ENCODE measurements around the gene P2RX1.
A peak's percentile ranks its signal among the peaks of the same experiment; 100 is the strongest.

Gene P2RX1

GRCh38 chr17:3943240-3943891, 27.1 kb upstream of the P2RX1 start:
- Histone ChIP-seq H2BK120ac (ENCODE audit: low read depth, low read length) (no peak overlapping the region), H3K36me3 (replicated peaks in 1 of 2; ENCODE audit: control insufficient read depth in 2 of 2, insufficient read depth in 2 of 2, low read length in 2 of 2) (no peaks in the 10 kb centered on the region), H3K4me3 (ENCODE audit: low read length in 2 of 2) (no peak overlapping the region), H3K79me1 (ENCODE audit: low read depth, low read length) (no peaks in the 10 kb centered on the region), H3K27ac (replicated peaks; ENCODE audit: low read length) (no peak overlapping the region), H2BK12ac (ENCODE audit: low read length) (no peak overlapping the region), H3K4me1 (ENCODE audit: control insufficient read depth in 2 of 2, insufficient read depth in 1 of 2, low read depth in 1 of 2, low read length in 2 of 2) (peaks cover 0 to 9% of the 10 kb centered on the region in 2 donors), H2BK5ac (ENCODE audit: low read length) (no peak overlapping the region), H2AK5ac (ENCODE audit: low read depth, low read length) (peak overlapping the region; percentile 24), H2AFZ (ENCODE audit: low read length) (no peak overlapping the region), H3K9ac (ENCODE audit: low read depth, low read length, poor library complexity) (no peak overlapping the region), H3K14ac (ENCODE audit: low read length) (no peak overlapping the region), H4K8ac (ENCODE audit: low read depth, low read length) (no peak overlapping the region), H3K4me2 (ENCODE audit: insufficient read depth, low read length, poor library complexity, severe bottlenecking) (no peak overlapping the region), H4K91ac (ENCODE audit: low read depth, low read length, poor library complexity) (no peak overlapping the region), H2BK15ac (ENCODE audit: low read length) (peak overlapping the region; percentile 34), H3K4ac (ENCODE audit: low read length) (no peak overlapping the region), H3K27me3 (ENCODE audit: control insufficient read depth in 3 of 3, insufficient read depth in 3 of 3, low read depth in 1 of 3, low read length in 3 of 3) (peaks cover 0 to 34% (median 5%) of the 10 kb centered on the region in 3 experiments), H3K23ac (ENCODE audit: low read depth, low read length, poor library complexity) (no peak overlapping the region), H3K18ac (ENCODE audit: low read length) (no peak overlapping the region), H3K9me3 (replicated peaks in 1 of 2; ENCODE audit: control insufficient read depth in 2 of 2, insufficient read depth in 1 of 2, low read depth in 1 of 2, low read length in 2 of 2) (no peaks in the 10 kb centered on the region)
- no CpG with 5 or more reads among the region's 23 CpGs for WGBS, 2 donors (ENCODE audit: extremely low coverage in 2 of 2, insufficient read length in 2 of 2, insufficient replicate concordance in 1 of 2)
- DNase-seq (ENCODE audit: low spot score) = no peak

DNA sequence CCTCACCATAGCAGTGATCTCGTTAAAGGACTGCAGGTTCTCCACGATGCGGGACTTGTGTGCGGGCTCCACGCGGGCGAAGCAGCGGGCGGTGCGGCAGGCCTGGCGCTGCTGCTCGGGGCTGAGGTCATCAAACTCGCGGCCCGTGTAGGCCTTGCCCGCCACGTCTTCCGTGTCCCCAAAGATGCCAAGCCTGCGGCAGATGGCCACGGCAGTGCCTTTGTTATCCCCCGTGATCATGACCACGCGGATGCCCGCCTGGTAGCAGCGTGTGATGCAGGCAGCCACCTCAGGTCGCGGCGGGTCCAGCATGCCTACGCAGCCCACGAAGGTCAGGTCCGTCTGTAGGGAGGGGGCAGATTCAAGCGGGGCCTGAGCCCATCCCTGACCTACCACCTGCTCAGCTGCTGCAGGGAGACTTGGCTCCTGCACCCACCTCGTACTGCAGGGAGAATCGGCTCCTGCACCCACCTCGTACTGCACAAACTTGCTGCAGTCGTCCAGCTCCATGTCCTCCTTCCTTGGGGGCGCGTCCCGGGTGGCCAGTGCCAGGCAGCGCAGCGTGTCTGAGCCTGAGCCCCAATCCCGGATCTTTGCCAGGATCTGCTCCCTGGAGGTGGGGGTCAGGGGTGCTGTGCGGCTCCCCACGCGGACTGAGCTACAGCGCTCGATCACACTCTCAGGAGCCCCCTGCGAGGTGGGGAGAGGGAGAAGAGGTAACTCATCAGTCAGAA, 24.9 kb upstream of the P2RX1 start:
- WGBS, 2 donors (ENCODE audit: extremely low coverage in 2 of 2, insufficient read length in 2 of 2, insufficient replicate concordance in 1 of 2) = no CpG with 5 or more reads among the region's 48 CpGs
- Histone ChIP-seq H3K4me1 (ENCODE audit: control insufficient read depth in 2 of 2, insufficient read depth in 1 of 2, low read depth in 1 of 2, low read length in 2 of 2) (peaks cover 0 to 9% of the 10 kb centered on the region in 2 donors), H3K27ac (replicated peaks; ENCODE audit: low read length) (no peak overlapping the region), H3K14ac (ENCODE audit: low read length) (no peak overlapping the region), H3K4me2 (ENCODE audit: insufficient read depth, low read length, poor library complexity, severe bottlenecking) (no peak overlapping the region), H3K4ac (ENCODE audit: low read length) (no peak overlapping the region), H4K8ac (ENCODE audit: low read depth, low read length) (no peak overlapping the region), H2BK120ac (ENCODE audit: low read depth, low read length) (no peak overlapping the region), H2AFZ (ENCODE audit: low read length) (no peak overlapping the region), H2BK15ac (ENCODE audit: low read length) (no peak overlapping the region), H3K4me3 (ENCODE audit: low read length in 2 of 2) (no peak overlapping the region), H2AK5ac (ENCODE audit: low read depth, low read length) (peak overlapping the region; percentile 89), H3K9ac (ENCODE audit: low read depth, low read length, poor library complexity) (peak overlapping the region; percentile 15), H3K36me3 (replicated peaks in 1 of 2; ENCODE audit: control insufficient read depth in 2 of 2, insufficient read depth in 2 of 2, low read length in 2 of 2) (no peaks in the 10 kb centered on the region), H4K91ac (ENCODE audit: low read depth, low read length, poor library complexity) (no peak overlapping the region), H3K27me3 (ENCODE audit: control insufficient read depth in 3 of 3, insufficient read depth in 3 of 3, low read depth in 1 of 3, low read length in 3 of 3) (peaks cover 0 to 29% (median 5%) of the 10 kb centered on the region in 3 experiments), H2BK5ac (ENCODE audit: low read length) (no peak overlapping the region), H2BK12ac (ENCODE audit: low read length) (peak overlapping the region; percentile 94), H3K23ac (ENCODE audit: low read depth, low read length, poor library complexity) (peak overlapping the region; percentile 90), H3K9me3 (replicated peaks in 1 of 2; ENCODE audit: control insufficient read depth in 2 of 2, insufficient read depth in 1 of 2, low read depth in 1 of 2, low read length in 2 of 2) (no peaks in the 10 kb centered on the region), H3K79me1 (ENCODE audit: low read depth, low read length) (no peaks in the 10 kb centered on the region), H3K18ac (ENCODE audit: low read length) (peak overlapping the region; percentile 67)
- no peak for DNase-seq (ENCODE audit: low spot score)

DNA sequence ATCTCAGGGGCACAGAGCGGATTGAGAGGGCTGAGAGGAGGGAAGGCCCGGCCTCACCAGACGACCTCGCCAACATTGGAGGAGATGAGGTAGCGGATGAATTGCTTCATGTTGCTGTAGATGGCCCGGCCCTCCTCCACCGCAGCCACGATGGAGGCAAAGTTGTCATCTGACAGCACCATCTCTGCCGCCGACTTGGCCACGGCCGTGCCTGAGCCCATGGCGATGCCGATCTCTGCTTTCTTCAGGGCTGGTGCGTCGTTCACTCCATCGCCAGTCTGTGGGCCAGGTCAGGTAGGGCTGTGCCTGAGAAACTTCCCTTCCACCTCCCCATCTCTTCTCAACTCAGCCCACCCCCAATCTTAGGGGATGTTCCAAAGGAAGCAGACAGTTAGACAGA, 21.1 kb upstream of the P2RX1 start:
- no CpG with 5 or more reads among the region's 17 CpGs for WGBS, 2 donors (ENCODE audit: extremely low coverage in 2 of 2, insufficient read length in 2 of 2, insufficient replicate concordance in 1 of 2)
- no peak for DNase-seq (ENCODE audit: low spot score)

GRCh38 chr17:3935825-3936355, 19.6 kb upstream of the P2RX1 start:
- H4K8ac ChIP-seq (ENCODE audit: low read depth, low read length) = no peak overlapping the region
- no peak overlapping the region for H3K27ac ChIP-seq (replicated peaks; ENCODE audit: low read length)
- H2AFZ ChIP-seq (ENCODE audit: low read length) = no peak overlapping the region
- H4K91ac ChIP-seq (ENCODE audit: low read depth, low read length, poor library complexity) = no peak overlapping the region
- peak overlapping the region; percentile 71 for H2BK5ac ChIP-seq (ENCODE audit: low read length)
- H3K9ac ChIP-seq (ENCODE audit: low read depth, low read length, poor library complexity) = no peak overlapping the region
- no CpG with 5 or more reads among the region's 9 CpGs for WGBS, 2 donors (ENCODE audit: extremely low coverage in 2 of 2, insufficient read length in 2 of 2, insufficient replicate concordance in 1 of 2)
- H3K9me3 ChIP-seq (replicated peaks in 1 of 2; ENCODE audit: control insufficient read depth in 2 of 2, insufficient read depth in 1 of 2, low read depth in 1 of 2, low read length in 2 of 2) = peaks cover 0 to 1% of the 10 kb centered on the region in 2 donors
- H3K36me3 ChIP-seq (replicated peaks in 1 of 2; ENCODE audit: control insufficient read depth in 2 of 2, insufficient read depth in 2 of 2, low read length in 2 of 2) = no peaks in the 10 kb centered on the region
- DNase-seq (ENCODE audit: low spot score) = no peak
- H3K4me1 ChIP-seq (ENCODE audit: control insufficient read depth in 2 of 2, insufficient read depth in 1 of 2, low read depth in 1 of 2, low read length in 2 of 2) = peaks cover 0 to 2% of the 10 kb centered on the region in 2 donors
- H3K23ac ChIP-seq (ENCODE audit: low read depth, low read length, poor library complexity) = no peak overlapping the region
- peak overlapping the region; percentile 61 for H2AK5ac ChIP-seq (ENCODE audit: low read depth, low read length)
- no peak overlapping the region for H3K14ac ChIP-seq (ENCODE audit: low read length)
- no peak overlapping the region for H3K18ac ChIP-seq (ENCODE audit: low read length)
- no peak overlapping the region for H3K4ac ChIP-seq (ENCODE audit: low read length)
- H2BK15ac ChIP-seq (ENCODE audit: low read length) = peak overlapping the region; percentile 33
- no peak overlapping the region for H3K4me2 ChIP-seq (ENCODE audit: insufficient read depth, low read length, poor library complexity, severe bottlenecking)
- no peak overlapping the region for H2BK120ac ChIP-seq (ENCODE audit: low read depth, low read length)
- no peaks in the 10 kb centered on the region for H3K79me1 ChIP-seq (ENCODE audit: low read depth, low read length)
- no peaks in the 10 kb centered on the region for H3K27me3 ChIP-seq (ENCODE audit: control insufficient read depth in 3 of 3, insufficient read depth in 3 of 3, low read depth in 1 of 3, low read length in 3 of 3)
- H2BK12ac ChIP-seq (ENCODE audit: low read length) = no peak overlapping the region
- no peak overlapping the region for H3K4me3 ChIP-seq (ENCODE audit: low read length in 2 of 2)

More for the DNA sequence above, 21.1 kb upstream of the P2RX1 start:
- Histone ChIP-seq H3K9me3 (replicated peaks in 1 of 2; ENCODE audit: control insufficient read depth in 2 of 2, insufficient read depth in 1 of 2, low read depth in 1 of 2, low read length in 2 of 2) (no peaks in the 10 kb centered on the region), H3K4me2 (ENCODE audit: insufficient read depth, low read length, poor library complexity, severe bottlenecking) (no peak overlapping the region), H3K4me1 (ENCODE audit: control insufficient read depth in 2 of 2, insufficient read depth in 1 of 2, low read depth in 1 of 2, low read length in 2 of 2) (peaks cover 0 to 2% of the 10 kb centered on the region in 2 donors), H3K23ac (ENCODE audit: low read depth, low read length, poor library complexity) (peak overlapping the region; percentile 25), H3K36me3 (replicated peaks in 1 of 2; ENCODE audit: control insufficient read depth in 2 of 2, insufficient read depth in 2 of 2, low read length in 2 of 2) (no peaks in the 10 kb centered on the region), H3K14ac (ENCODE audit: low read length) (no peak overlapping the region), H3K4me3 (ENCODE audit: low read length in 2 of 2) (no peak overlapping the region), H2BK5ac (ENCODE audit: low read length) (peak overlapping the region; percentile 71), H3K79me1 (ENCODE audit: low read depth, low read length) (no peaks in the 10 kb centered on the region), H2BK15ac (ENCODE audit: low read length) (no peak overlapping the region), H3K27ac (replicated peaks; ENCODE audit: low read length) (no peak overlapping the region), H3K18ac (ENCODE audit: low read length) (no peak overlapping the region), H2BK12ac (ENCODE audit: low read length) (no peak overlapping the region), H2AFZ (ENCODE audit: low read length) (no peak overlapping the region), H4K8ac (ENCODE audit: low read depth, low read length) (no peak overlapping the region), H2AK5ac (ENCODE audit: low read depth, low read length) (no peak overlapping the region), H3K27me3 (ENCODE audit: control insufficient read depth in 3 of 3, insufficient read depth in 3 of 3, low read depth in 1 of 3, low read length in 3 of 3) (peaks cover 0 to 3% (median 0%) of the 10 kb centered on the region in 3 experiments), H4K91ac (ENCODE audit: low read depth, low read length, poor library complexity) (no peak overlapping the region), H2BK120ac (ENCODE audit: low read depth, low read length) (no peak overlapping the region), H3K4ac (ENCODE audit: low read length) (no peak overlapping the region), H3K9ac (ENCODE audit: low read depth, low read length, poor library complexity) (no peak overlapping the region)

All from neuronal stem cell (in vitro differentiated cells).